ENCODE results near the gene ZNF70. TPM values are rescaled to one million over a fixed set of nuclear protein-coding genes. Genes with fewer than 3 reads are reported as not detected.

ZNF70 gene
- total and polyA plus RNA-seq, 10 of the 15 experiments (the other 5 are each of a cell fraction or from before 2014, with no cell fraction given) = 0.15 to 2.3 (median 0.85) TPM

DNA sequence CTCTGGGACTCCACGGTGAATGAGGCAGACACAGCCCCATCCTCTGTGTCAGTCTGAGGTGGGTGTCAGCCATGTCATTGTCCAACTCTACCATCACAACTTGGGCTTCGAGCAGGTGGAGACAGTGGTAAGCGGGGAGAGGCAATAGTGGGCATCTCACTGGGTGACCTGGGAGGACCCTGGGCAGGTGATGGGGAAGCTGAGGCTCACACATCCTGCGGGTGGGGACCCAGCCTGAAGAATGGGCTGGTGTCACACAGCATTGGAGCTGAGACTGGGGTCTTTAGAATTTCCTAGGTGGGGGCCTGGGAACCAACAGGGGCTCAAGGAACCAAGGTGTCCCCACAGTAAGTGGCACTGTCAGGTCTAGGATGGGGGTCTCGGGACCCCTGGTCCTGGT lies 28.8 kb upstream of the ZNF70 start (continued):
- TF ChIP-seq YY1 (IDR thresholded peaks at IDR 0.05; ENCODE audit: low read depth, low read length) = no peak
- no peak for TF ChIP-seq POU2F2 (IDR thresholded peaks at IDR 0.05; ENCODE audit: borderline replicate concordance, low read depth, low read length)
- TF ChIP-seq TARDBP (IDR thresholded peaks at IDR 0.05; ENCODE audit: borderline replicate concordance) = no peak
- TF ChIP-seq NBN (IDR thresholded peaks at IDR 0.05) = no peak

DNA sequence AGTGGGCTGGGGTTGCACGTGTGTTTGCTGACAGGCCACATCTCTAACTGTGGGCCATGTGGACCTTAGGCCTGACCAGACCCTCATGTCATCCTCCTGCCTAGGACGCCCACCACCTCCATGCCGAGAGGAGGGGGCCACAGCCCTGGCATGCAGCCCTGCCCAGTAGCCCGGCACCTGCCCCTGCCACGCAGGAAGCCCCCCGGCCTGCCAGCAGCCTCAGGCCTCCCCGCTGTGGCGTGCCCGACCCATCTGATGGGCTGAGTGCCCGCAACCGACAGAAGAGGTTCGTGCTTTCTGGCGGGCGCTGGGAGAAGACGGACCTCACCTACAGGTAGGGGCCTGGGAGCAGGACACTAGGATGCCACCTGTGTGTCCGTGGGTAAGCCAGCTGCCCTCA lies 28.2 kb upstream of the ZNF70 start:
- RAD21 ChIA-PET (ENCODE audit: unreplicated experiment) = no interaction called here
- H3K9ac ChIP-seq (ENCODE audit: control insufficient read depth, insufficient read depth, low read length) = no peak overlapping the region
- peaks cover 0 to 2% of the 10 kb centered on the region in 2 experiments; a peak in 1 of 4 replicates for H3K27me3 ChIP-seq (replicated peaks in 1 of 2; ENCODE audit: control insufficient read depth in 2 of 2, insufficient read depth in 2 of 2, low read length in 1 of 2)
- BruUV-seq (replicated peaks) = no TSS peak
- no peak overlapping the region for H3K4me2 ChIP-seq (ENCODE audit: control insufficient read depth, insufficient read depth)
- no peaks in the 10 kb centered on the region for H3K79me2 ChIP-seq (ENCODE audit: control insufficient read depth, insufficient read depth, low read length)
- no peak for FAIRE-seq
- intact Hi-C loops (cut with micrococcal nuclease; ENCODE audit: unreplicated experiment) (no loop called here), in situ Hi-C loops (cut with MboI) (no loop called here)
- no peak for ATAC-seq
- CTCF ChIA-PET = interaction anchor here (1.7 kb wide), 1 partner anchor 11 kb away, joined by 3 read pairs; no protein-coding TSS in a partner anchor
- DNase-seq (ENCODE audit: low read depth, low spot score) = no peak
- H3K36me3 ChIP-seq (ENCODE audit: control insufficient read depth in 2 of 2, insufficient read depth in 2 of 2, low read length in 1 of 2) = no peaks in the 10 kb centered on the region
- H2AFZ ChIP-seq (ENCODE audit: control insufficient read depth, low read depth, low read length) = no peak overlapping the region
- no peak overlapping the region for H3K4me3 ChIP-seq
- SMC1A ChIA-PET (ENCODE audit: uncharacterized antibody, unreplicated experiment) = interaction anchor here (0.7 kb wide), 1 partner anchor 45 kb away, joined by 4 read pairs; no protein-coding TSS in a partner anchor
- no peaks in the 10 kb centered on the region for H3K9me3 ChIP-seq (replicated peaks; ENCODE audit: control insufficient read depth, insufficient read depth, low read length)
- H3K4me1 ChIP-seq (ENCODE audit: control insufficient read depth, insufficient read depth, low read length) = no peaks in the 10 kb centered on the region
- H3K27ac ChIP-seq (ENCODE audit: control insufficient read depth, insufficient read depth) = no peak overlapping the region
- no peaks in the 10 kb centered on the region for H4K20me1 ChIP-seq (ENCODE audit: control insufficient read depth, insufficient read depth)
- WGBS (ENCODE audit: insufficient coverage, insufficient replicate concordance, low lambda C conversion rate, missing lambda C conversion rate) = 74% methylated on average over 16 of the region's 16 CpGs
- POLR2A ChIA-PET = no interaction called here
- TF ChIP-seq, protein P1, sequence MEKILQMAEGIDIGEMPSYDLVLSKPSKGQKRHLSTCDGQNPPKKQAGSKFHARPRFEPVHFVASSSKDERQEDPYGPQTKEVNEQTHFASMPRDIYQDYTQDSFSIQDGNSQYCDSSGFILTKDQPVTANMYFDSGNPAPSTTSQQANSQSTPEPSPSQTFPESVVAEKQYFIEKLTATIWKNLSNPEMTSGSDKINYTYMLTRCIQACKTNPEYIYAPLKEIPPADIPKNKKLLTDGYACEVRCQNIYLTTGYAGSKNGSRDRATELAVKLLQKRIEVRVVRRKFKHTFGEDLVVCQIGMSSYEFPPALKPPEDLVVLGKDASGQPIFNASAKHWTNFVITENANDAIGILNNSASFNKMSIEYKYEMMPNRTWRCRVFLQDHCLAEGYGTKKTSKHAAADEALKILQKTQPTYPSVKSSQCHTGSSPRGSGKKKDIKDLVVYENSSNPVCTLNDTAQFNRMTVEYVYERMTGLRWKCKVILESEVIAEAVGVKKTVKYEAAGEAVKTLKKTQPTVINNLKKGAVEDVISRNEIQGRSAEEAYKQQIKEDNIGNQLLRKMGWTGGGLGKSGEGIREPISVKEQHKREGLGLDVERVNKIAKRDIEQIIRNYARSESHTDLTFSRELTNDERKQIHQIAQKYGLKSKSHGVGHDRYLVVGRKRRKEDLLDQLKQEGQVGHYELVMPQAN (conservative IDR thresholded peaks at IDR 0.05) = no peak
- TF ChIP-seq, protein P2, sequence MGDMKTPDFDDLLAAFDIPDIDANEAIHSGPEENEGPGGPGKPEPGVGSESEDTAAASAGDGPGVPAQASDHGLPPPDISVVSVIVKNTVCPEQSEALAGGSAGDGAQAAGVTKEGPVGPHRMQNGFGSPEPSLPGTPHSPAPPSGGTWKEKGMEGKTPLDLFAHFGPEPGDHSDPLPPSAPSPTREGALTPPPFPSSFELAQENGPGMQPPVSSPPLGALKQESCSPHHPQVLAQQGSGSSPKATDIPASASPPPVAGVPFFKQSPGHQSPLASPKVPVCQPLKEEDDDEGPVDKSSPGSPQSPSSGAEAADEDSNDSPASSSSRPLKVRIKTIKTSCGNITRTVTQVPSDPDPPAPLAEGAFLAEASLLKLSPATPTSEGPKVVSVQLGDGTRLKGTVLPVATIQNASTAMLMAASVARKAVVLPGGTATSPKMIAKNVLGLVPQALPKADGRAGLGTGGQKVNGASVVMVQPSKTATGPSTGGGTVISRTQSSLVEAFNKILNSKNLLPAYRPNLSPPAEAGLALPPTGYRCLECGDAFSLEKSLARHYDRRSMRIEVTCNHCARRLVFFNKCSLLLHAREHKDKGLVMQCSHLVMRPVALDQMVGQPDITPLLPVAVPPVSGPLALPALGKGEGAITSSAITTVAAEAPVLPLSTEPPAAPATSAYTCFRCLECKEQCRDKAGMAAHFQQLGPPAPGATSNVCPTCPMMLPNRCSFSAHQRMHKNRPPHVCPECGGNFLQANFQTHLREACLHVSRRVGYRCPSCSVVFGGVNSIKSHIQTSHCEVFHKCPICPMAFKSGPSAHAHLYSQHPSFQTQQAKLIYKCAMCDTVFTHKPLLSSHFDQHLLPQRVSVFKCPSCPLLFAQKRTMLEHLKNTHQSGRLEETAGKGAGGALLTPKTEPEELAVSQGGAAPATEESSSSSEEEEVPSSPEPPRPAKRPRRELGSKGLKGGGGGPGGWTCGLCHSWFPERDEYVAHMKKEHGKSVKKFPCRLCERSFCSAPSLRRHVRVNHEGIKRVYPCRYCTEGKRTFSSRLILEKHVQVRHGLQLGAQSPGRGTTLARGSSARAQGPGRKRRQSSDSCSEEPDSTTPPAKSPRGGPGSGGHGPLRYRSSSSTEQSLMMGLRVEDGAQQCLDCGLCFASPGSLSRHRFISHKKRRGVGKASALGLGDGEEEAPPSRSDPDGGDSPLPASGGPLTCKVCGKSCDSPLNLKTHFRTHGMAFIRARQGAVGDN (IDR thresholded peaks at IDR 0.05) = no peak
- no peak for TF ChIP-seq NR2F1 (conservative IDR thresholded peaks at IDR 0.05)
- no peak for TF ChIP-seq SIN3A (IDR thresholded peaks at IDR 0.05; ENCODE audit: low read depth, low read length)
- TF ChIP-seq POU2F2 (IDR thresholded peaks at IDR 0.05; ENCODE audit: borderline replicate concordance, low read depth, low read length) = no peak
- TF ChIP-seq TCF7 (IDR thresholded peaks at IDR 0.05; ENCODE audit: borderline replicate concordance) = no peak
- no peak for TF ChIP-seq MXI1 (IDR thresholded peaks at IDR 0.05; ENCODE audit: low read depth, low read length)
- no peak for TF ChIP-seq BRCA1 (IDR thresholded peaks at IDR 0.05; ENCODE audit: low read depth, low read length)
- TF ChIP-seq, protein P3, sequence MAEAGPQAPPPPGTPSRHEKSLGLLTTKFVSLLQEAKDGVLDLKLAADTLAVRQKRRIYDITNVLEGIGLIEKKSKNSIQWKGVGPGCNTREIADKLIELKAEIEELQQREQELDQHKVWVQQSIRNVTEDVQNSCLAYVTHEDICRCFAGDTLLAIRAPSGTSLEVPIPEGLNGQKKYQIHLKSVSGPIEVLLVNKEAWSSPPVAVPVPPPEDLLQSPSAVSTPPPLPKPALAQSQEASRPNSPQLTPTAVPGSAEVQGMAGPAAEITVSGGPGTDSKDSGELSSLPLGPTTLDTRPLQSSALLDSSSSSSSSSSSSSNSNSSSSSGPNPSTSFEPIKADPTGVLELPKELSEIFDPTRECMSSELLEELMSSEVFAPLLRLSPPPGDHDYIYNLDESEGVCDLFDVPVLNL (IDR thresholded peaks at IDR 0.05; ENCODE audit: low read depth, low read length) = no peak
- no peak for TF ChIP-seq TCF3 (IDR thresholded peaks at IDR 0.05; ENCODE audit: borderline replicate concordance, insufficient read depth, low read depth, low read length)
- TF ChIP-seq ASH2L (IDR thresholded peaks at IDR 0.05; ENCODE audit: borderline replicate concordance, low read depth) = no peak
- TF ChIP-seq NR2C1 (IDR thresholded peaks at IDR 0.05) = no peak
- TF ChIP-seq EGR1 (IDR thresholded peaks at IDR 0.05; ENCODE audit: borderline replicate concordance in 1 of 2, low read depth in 2 of 2, low read length in 2 of 2) = no peak
